K562 (cell line): ENCODE results near the gene PLEKHG1. TPM values are rescaled to one million over a fixed set of nuclear protein-coding genes. Genes with fewer than 3 reads are reported as not detected.

Source experiments
- ATAC-seq: fragments of 200-7000 bp; cut with Tn5 transposase; 3 replicates; pipeline ENCODE4 v1.9.1; 2020; ENCODE audit warnings: moderate library complexity
- BruUV-seq: library from RNA; stranded (reverse); fragments of 400-500 nt; replicated peaks from 2 replicates; lab custom pipeline; 2021; lab: Mats Ljungman, UMichigan
- CTCF ChIA-PET: fragments of 300-600 bp; formaldehyde crosslinking; extraction: SDS; loops from one replicate; lab custom pipeline; 2021; ENCODE audit warnings: low intra/inter-chr PET ratio; lab: Yijun Ruan, JAX
- POLR2A ChIA-PET: fragments of 300-600, 350-650 bp; sonication (Branson Sonifier 250); formaldehyde crosslinking; extraction: SDS; loops from one replicate; lab custom pipeline; 2021; ENCODE audit warnings: antibody characterized with exemption, inconsistent platforms; lab: Yijun Ruan, JAX
- DNase-seq, 4 experiments: peaks; one replicate each; pipeline versions ENCODE4 v3.0.0 to v3.0.0-alpha.2; 2011 to 2018; ENCODE audit warnings: low spot score in 3 of 4, mixed read lengths in 3 of 4; ENCODE audit errors: extremely low read depth in 1 of 4
- FAIRE-seq: peaks from 2 replicates; lab custom pipeline; 2011; peaks lifted over from hg19 to GRCh38; lab: Jason Lieb, UNC
- H2AFZ ChIP-seq: 2 replicates; pipeline ENCODE4 v1.6.0; 2011; ENCODE audit warnings: low read depth, low read length, control low read depth, inconsistent platforms
- H3K27ac ChIP-seq: fragments of 200-600 bp; 3 replicates; pipeline ENCODE4 v1.8.0; 2011; ENCODE audit warnings: low read depth, mild to moderate bottlenecking, control low read depth, inconsistent platforms, low read length, moderate library complexity, mixed read lengths; ENCODE audit errors: extremely low read depth
- H3K27me3 ChIP-seq, 2 experiments: fragments of 300-600 bp in 1 of 2; 2 replicates in 1 of 2; 3 replicates in 1 of 2; pipeline versions ENCODE4 v1.6.0 to v1.8.0; 2011; ENCODE audit warnings: inconsistent platforms in 2 of 2, low read length in 2 of 2, mild to moderate bottlenecking in 1 of 2, mixed read lengths in 1 of 2, moderate library complexity in 1 of 2; ENCODE audit not compliant: control insufficient read depth in 2 of 2, insufficient read depth in 2 of 2
- H3K36me3 ChIP-seq: fragments of 300-600 bp; 3 replicates; pipeline ENCODE4 v1.8.0; 2011; ENCODE audit warnings: mild to moderate bottlenecking, low read length, inconsistent platforms; ENCODE audit not compliant: control insufficient read depth, insufficient read depth
- H3K4me1 ChIP-seq, 2 experiments: fragments of 200-600 bp in 1 of 2; replicated peaks in 1 of 2; 2 replicates in 1 of 2; 3 replicates in 1 of 2; pipeline versions ENCODE4 v1.5.1 to v1.8.0; 2011; ENCODE audit warnings: inconsistent platforms in 2 of 2, low read length in 2 of 2, mild to moderate bottlenecking in 1 of 2, mixed read lengths in 1 of 2, moderate library complexity in 1 of 2; ENCODE audit not compliant: control insufficient read depth in 2 of 2, insufficient read depth in 2 of 2
- H3K4me2 ChIP-seq: 2 replicates; pipeline ENCODE4 v1.6.1; 2011; ENCODE audit warnings: low read length, control low read depth, inconsistent platforms, mixed read lengths; ENCODE audit not compliant: insufficient read depth
- H3K4me3 ChIP-seq: fragments of 200-600 bp; sonication (generic), shearing (Covaris generic); 2 replicates; pipeline ENCODE4 v1.5.1; 2016; ENCODE audit warnings: control low read depth, inconsistent platforms
- H3K79me2 ChIP-seq: fragments of 200-600 bp; 3 replicates; pipeline ENCODE4 v1.8.0; 2011; ENCODE audit warnings: low read length, inconsistent platforms; ENCODE audit not compliant: control insufficient read depth, insufficient read depth
- H3K9ac ChIP-seq, 2 experiments: 2 replicates each; pipeline versions ENCODE4 v1.6.0 to v1.6.1; 2011; ENCODE audit warnings: low read depth in 2 of 2, low read length in 2 of 2, control low read depth in 1 of 2, inconsistent platforms in 1 of 2, mild to moderate bottlenecking in 1 of 2, mixed read lengths in 1 of 2; ENCODE audit not compliant: insufficient read depth in 1 of 2
- H3K9me1 ChIP-seq: one replicate; pipeline ENCODE4 v1.6.0; 2011; ENCODE audit warnings: inconsistent platforms, mild to moderate bottlenecking, low read length, moderate library complexity; ENCODE audit not compliant: control insufficient read depth, insufficient read depth
- H3K9me3 ChIP-seq: replicated peaks from 2 replicates; pipeline ENCODE4 v1.5.1; 2011; ENCODE audit warnings: low read depth, low read length, inconsistent platforms; ENCODE audit not compliant: control insufficient read depth, insufficient read depth
- H4K20me1 ChIP-seq: replicated peaks from 2 replicates; pipeline ENCODE4 v1.6.1; 2011; ENCODE audit warnings: low read length, inconsistent platforms, mixed read lengths; ENCODE audit not compliant: control insufficient read depth, insufficient read depth
- CEBPG ChIP-seq, 3 experiments: fragments of 200-800 bp in 1 of 3; sonication (Bioruptor generic) in 1 of 3; sonication (generic) in 1 of 3; formaldehyde crosslinking in 1 of 3; IDR thresholded peaks in 2 of 3; conservative IDR thresholded peaks in 1 of 3; 2 replicates each; pipeline versions ENCODE4 v1.6.1 to v1.8.0; 2016 to 2022; ENCODE audit warnings: missing compliant biosample characterization in 2 of 3, missing genetic modification characterization in 2 of 3, mild to moderate bottlenecking in 1 of 3, missing genetic modification reagents in 1 of 3
- HNRNPUL1 ChIP-seq: fragments of 200-400 bp; formaldehyde crosslinking; IDR thresholded peaks from 2 replicates; pipeline ENCODE4 v1.6.1; 2017; ENCODE audit warnings: low read length
- MAFG ChIP-seq: fragments of 450-650 bp; conservative IDR thresholded peaks from 2 replicates; pipeline ENCODE4 v1.6.1; 2016; ENCODE audit warnings: missing genetic modification characterization, missing compliant biosample characterization
- NUFIP1 ChIP-seq: fragments of 450-650 bp; IDR thresholded peaks from 2 replicates; pipeline ENCODE4 v1.6.1; 2018; ENCODE audit not compliant: partially characterized antibody
- PRDM10 ChIP-seq: fragments of 450-650 bp; IDR thresholded peaks from 2 replicates; pipeline ENCODE4 v1.6.1; 2018; ENCODE audit not compliant: partially characterized antibody
- ZBTB49 ChIP-seq: sonication (generic); formaldehyde crosslinking; IDR thresholded peaks from 2 replicates; pipeline ENCODE4 v1.8.0; 2022; ENCODE audit warnings: missing genetic modification reagents, mild to moderate bottlenecking, borderline replicate concordance
- ZNF707 ChIP-seq: fragments of 250-450 bp; sonication (Bioruptor Pico); conservative IDR thresholded peaks from 2 replicates; pipeline ENCODE4 v1.8.0; 2022; ENCODE audit warnings: inconsistent platforms, mild to moderate bottlenecking, moderate library complexity
- in situ Hi-C: fragments of 300-500 bp; cut with MboI; formaldehyde crosslinking; loops from 4 replicates; pipeline ENCODE4 v1.15.0; 2018; ENCODE audit warnings: inconsistent platforms, mixed read lengths
- intact Hi-C: fragments of 100-400 bp; cut with micrococcal nuclease; formaldehyde crosslinking; loops from 2 replicates; pipeline ENCODE4 v1.14.2; 2022
- polyA plus RNA-seq, 8 experiments: library from polyadenylated mRNA; depleted of rRNA in 4 of 8; stranded (reverse) in 5 of 8; unstranded in 3 of 8; fragments of >200 nt; fragmentation: Nextera tagmentation in 2 of 8; fragmentation: Illumina TruSeq in 1 of 8; extraction: Ambion mirVana in 2 of 8; extraction: Trizol in 1 of 8; gene quantifications; 2 replicates each; pipeline versions ENCODE4 v1.2.1 to v1.2.3, GENCODE V29; 2011 to 2014; ENCODE audit warnings: inconsistent platforms in 1 of 8, missing spikeins in 1 of 8
- total RNA-seq, 7 experiments: library from RNA; depleted of rRNA in 6 of 7; stranded (reverse); fragments of >200 nt in 6 of 7; fragmentation: Illumina TruSeq in 2 of 7; extraction: Trizol in 2 of 7; gene quantifications; 2 replicates each; pipeline versions ENCODE4 v1.2.1 to v1.2.3, GENCODE V29; 2011 to 2021; ENCODE audit warnings: low replicate concordance in 1 of 7
- TF ChIP-seq, protein P1 (sequence below), 2 experiments: IDR thresholded peaks in 1 of 2; conservative IDR thresholded peaks in 1 of 2; 2 replicates each; pipeline ENCODE4 v1.6.1; 2016; ENCODE audit warnings: low read depth in 2 of 2, mild to moderate bottlenecking in 1 of 2, missing compliant biosample characterization in 1 of 2, missing genetic modification characterization in 1 of 2, moderate library complexity in 1 of 2
- TF ChIP-seq, protein P2 (sequence below): fragments of 200-800 bp; sonication (Bioruptor generic); IDR thresholded peaks from 2 replicates; pipeline ENCODE4 v1.6.1; 2017; ENCODE audit warnings: missing genetic modification characterization, missing compliant biosample characterization

PLEKHG1 gene
- total and polyA plus RNA-seq, 9 of the 15 experiments (the other 6 are each of a cell fraction or from before 2014, with no cell fraction given) = 0.03 to 0.16 (median 0.03) TPM; not detected in 6

GRCh38 chr6:150615967-150616366, 16.3 kb downstream of the PLEKHG1 start:
- no peaks in the 10 kb centered on the region for H3K36me3 ChIP-seq
- no peak overlapping the region for H3K27ac ChIP-seq
- in situ Hi-C loops (no loop called here), intact Hi-C loops (no loop called here)
- TF ChIP-seq NUFIP1 = no peak
- no peak for TF ChIP-seq MAFG (tag)
- TF ChIP-seq, protein P1, sequence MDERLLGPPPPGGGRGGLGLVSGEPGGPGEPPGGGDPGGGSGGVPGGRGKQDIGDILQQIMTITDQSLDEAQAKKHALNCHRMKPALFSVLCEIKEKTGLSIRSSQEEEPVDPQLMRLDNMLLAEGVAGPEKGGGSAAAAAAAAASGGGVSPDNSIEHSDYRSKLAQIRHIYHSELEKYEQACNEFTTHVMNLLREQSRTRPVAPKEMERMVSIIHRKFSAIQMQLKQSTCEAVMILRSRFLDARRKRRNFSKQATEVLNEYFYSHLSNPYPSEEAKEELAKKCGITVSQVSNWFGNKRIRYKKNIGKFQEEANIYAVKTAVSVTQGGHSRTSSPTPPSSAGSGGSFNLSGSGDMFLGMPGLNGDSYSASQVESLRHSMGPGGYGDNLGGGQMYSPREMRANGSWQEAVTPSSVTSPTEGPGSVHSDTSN (CRISPR knock-in tag; IDR thresholded peaks at IDR 0.05; ENCODE audit: low read depth) = no peak
- TF ChIP-seq, protein P1 (tag; conservative IDR thresholded peaks at IDR 0.05; ENCODE audit: low read depth) = no peak
- no peak for TF ChIP-seq HNRNPUL1
- TF ChIP-seq ZBTB49 = no peak
- no peak for TF ChIP-seq PRDM10
- no peak for TF ChIP-seq CEBPG (CRISPR knock-in tag; IDR thresholded peaks at IDR 0.05)
- TF ChIP-seq CEBPG (tag; conservative IDR thresholded peaks at IDR 0.05 in 1 of 2, IDR thresholded peaks at IDR 0.05 in 1 of 2) = no peak
- TF ChIP-seq, protein P2, sequence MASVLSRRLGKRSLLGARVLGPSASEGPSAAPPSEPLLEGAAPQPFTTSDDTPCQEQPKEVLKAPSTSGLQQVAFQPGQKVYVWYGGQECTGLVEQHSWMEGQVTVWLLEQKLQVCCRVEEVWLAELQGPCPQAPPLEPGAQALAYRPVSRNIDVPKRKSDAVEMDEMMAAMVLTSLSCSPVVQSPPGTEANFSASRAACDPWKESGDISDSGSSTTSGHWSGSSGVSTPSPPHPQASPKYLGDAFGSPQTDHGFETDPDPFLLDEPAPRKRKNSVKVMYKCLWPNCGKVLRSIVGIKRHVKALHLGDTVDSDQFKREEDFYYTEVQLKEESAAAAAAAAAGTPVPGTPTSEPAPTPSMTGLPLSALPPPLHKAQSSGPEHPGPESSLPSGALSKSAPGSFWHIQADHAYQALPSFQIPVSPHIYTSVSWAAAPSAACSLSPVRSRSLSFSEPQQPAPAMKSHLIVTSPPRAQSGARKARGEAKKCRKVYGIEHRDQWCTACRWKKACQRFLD (CRISPR knock-in tag) = no peak
- no peak for TF ChIP-seq ZNF707 (CRISPR knock-in tag)
- no peaks in the 10 kb centered on the region for H3K9me3 ChIP-seq
- ATAC-seq (no peak), FAIRE-seq (no peak), DNase-seq (no peak)
- POLR2A ChIA-PET = interaction anchor here (0.6 to 1.1 kb wide), 2 partner anchors 12 to 548 kb away, joined by 3 read pairs; no protein-coding TSS in a partner anchor
- no peaks in the 10 kb centered on the region for H3K4me1 ChIP-seq
- H3K27me3 ChIP-seq = peaks cover 12 to 28% of the 10 kb centered on the region in 2 experiments; a peak in 4 of 5 replicates
- H2AFZ ChIP-seq = no peak overlapping the region
- H4K20me1 ChIP-seq = no peaks in the 10 kb centered on the region
- BruUV-seq = no TSS peak
- H3K4me2 ChIP-seq = no peak overlapping the region
- H3K79me2 ChIP-seq = no peaks in the 10 kb centered on the region
- no peak overlapping the region for H3K9ac ChIP-seq
- no peak overlapping the region for H3K4me3 ChIP-seq
- CTCF ChIA-PET = no interaction called here
- no peaks in the 10 kb centered on the region for H3K9me1 ChIP-seq
